BJ (cell line): ENCODE data around the gene HGFAC. TPM values are rescaled to one million over a fixed set of nuclear protein-coding genes. Genes with fewer than 3 reads are reported as not detected.

Experiments
- CTCF ChIA-PET: fragments of 350-600 bp; formaldehyde crosslinking; extraction: SDS; loops from one replicate; lab custom pipeline; 2021; ENCODE audit warnings: antibody characterized with exemption, inconsistent platforms; lab: Yijun Ruan, JAX
- POLR2A ChIA-PET: fragments of 300-600 bp; sonication (Branson Sonifier 250); formaldehyde crosslinking; extraction: SDS; loops from one replicate; lab custom pipeline; 2021; ENCODE audit warnings: antibody characterized with exemption; lab: Charles Lee
- DNase-seq: peaks from one replicate; pipeline ENCODE4 v3.0.0-alpha.2; 2011; ENCODE audit warnings: low read depth
- H3K27me3 ChIP-seq: 2 replicates; pipeline ENCODE4 v1.6.0; 2011; ENCODE audit warnings: low read length; ENCODE audit not compliant: control insufficient read depth, insufficient read depth
- H3K36me3 ChIP-seq: 2 replicates; pipeline ENCODE4 v1.5.1; 2011; ENCODE audit warnings: low read length; ENCODE audit not compliant: control insufficient read depth, insufficient read depth
- H3K4me3 ChIP-seq: 2 replicates; pipeline ENCODE4 v1.5.1; 2011; ENCODE audit warnings: low read depth, mild to moderate bottlenecking, control low read depth, low read length
- polyA plus RNA-seq: library from polyadenylated mRNA; depleted of rRNA; stranded (reverse); fragments of >200 nt; gene quantifications from 2 replicates; pipeline ENCODE4 v1.2.3, GENCODE V29; 2011
- TF ChIP-seq, protein P1 (sequence below): IDR thresholded peaks from 2 replicates; pipeline ENCODE4 v1.5.1; 2011; ENCODE audit warnings: low read depth, mild to moderate bottlenecking, control low read depth, inconsistent platforms, low read length, moderate library complexity; ENCODE audit not compliant: insufficient read depth

HGFAC gene
- polyA plus RNA-seq, 1 experiment, result not detected

DNA sequence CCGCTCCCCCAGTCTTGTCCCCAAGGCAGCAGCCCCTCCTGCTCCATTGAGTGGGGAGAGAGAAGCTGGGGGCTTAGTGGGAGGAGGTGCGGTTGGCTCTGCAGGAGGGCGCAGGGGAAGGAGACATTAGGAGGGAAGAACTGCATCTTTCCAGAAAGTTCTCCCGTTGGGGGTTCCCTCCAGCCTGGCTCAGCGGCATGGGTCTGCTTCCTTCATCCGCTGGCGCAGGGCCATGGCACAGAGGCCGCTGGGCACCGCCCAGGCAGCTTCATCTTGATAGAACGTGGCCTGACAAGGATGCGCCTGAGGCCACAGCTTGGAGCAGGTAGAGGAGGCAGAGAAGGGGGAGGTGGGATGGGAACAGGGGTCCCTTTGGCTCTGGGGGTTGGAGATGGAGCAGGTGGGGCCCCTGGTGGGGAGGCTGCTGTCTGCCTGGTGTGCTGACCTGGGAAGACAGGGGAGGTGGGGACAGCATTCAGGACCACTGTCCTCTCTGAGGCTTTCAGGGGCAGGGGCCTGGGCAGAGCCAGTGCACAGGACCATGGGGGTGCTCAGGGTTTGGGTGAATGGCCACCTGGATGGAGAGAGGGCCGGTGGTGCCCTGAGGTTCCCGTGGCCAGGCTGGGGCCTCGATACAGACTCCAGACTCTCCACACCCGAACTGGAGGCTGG is 33.4 kb downstream of the HGFAC start:
- TF ChIP-seq, protein P1, sequence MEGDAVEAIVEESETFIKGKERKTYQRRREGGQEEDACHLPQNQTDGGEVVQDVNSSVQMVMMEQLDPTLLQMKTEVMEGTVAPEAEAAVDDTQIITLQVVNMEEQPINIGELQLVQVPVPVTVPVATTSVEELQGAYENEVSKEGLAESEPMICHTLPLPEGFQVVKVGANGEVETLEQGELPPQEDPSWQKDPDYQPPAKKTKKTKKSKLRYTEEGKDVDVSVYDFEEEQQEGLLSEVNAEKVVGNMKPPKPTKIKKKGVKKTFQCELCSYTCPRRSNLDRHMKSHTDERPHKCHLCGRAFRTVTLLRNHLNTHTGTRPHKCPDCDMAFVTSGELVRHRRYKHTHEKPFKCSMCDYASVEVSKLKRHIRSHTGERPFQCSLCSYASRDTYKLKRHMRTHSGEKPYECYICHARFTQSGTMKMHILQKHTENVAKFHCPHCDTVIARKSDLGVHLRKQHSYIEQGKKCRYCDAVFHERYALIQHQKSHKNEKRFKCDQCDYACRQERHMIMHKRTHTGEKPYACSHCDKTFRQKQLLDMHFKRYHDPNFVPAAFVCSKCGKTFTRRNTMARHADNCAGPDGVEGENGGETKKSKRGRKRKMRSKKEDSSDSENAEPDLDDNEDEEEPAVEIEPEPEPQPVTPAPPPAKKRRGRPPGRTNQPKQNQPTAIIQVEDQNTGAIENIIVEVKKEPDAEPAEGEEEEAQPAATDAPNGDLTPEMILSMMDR, result no peak
- no peak overlapping the region for H3K4me3 ChIP-seq
- ChIA-PET CTCF (no interaction called here), POLR2A (no interaction called here)
- no peaks in the 10 kb centered on the region for H3K36me3 ChIP-seq
- peaks cover 2% of the 10 kb centered on the region; the same call in 1 of the 2 replicates for H3K27me3 ChIP-seq
- no peak for DNase-seq

DNA sequence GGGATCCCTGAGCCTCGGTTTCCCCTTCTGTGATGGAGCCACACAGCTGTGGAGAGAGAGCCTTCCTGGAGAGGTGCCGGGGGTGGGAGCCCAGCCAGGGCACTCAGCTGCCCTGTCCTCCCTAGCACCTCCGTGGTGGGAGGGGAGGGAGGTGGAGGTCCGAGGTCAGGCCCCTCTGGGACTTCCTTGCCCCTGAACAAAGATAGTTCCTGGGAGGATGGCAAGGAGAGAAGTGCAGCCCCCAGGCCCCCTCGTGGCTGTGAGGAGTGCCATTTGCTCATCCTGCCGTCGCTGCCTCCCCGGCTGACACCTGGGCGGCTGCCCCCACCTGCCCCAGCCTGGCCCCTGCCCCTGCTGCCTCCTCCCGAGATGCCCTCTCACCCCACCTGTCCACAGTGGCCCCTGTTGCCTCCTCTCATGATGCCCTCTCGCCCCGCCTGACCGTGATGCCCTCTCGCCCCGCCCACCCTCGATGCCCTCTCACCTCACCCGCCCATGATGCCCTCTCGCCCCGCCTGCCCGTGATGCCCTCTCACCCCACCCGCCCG is 34.0 kb downstream of the HGFAC start:
- H3K36me3 ChIP-seq, result no peaks in the 10 kb centered on the region
- POLR2A ChIA-PET, result no interaction called here
- no peak for DNase-seq
- H3K4me3 ChIP-seq, result no peak overlapping the region
- CTCF ChIA-PET, result no interaction called here
- peaks cover 2% of the 10 kb centered on the region; the same call in 1 of the 2 replicates for H3K27me3 ChIP-seq
- TF ChIP-seq, protein P1, result no peak

DNA sequence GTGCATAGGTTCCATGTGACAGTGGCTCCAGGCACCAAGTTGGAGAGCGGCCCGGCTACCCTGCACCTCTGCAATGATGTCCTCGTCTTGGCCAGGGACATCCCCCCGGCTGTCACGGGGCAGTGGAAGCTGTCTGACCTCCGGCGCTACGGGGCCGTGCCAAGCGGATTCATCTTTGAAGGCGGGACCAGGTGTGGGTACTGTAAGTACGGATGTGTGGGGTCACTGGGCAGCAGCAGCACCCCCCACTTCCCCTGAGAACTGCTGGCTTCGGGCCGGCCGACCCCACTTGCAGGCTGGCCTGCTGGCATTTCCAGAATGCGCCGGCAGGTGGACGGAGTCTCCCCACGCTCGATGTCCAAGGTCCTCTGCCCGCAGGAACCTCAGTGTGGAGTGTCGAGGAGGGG is 34.6 kb downstream of the HGFAC start:
- CTCF ChIA-PET, result no interaction called here
- no peak for DNase-seq
- TF ChIP-seq, protein P1, result no peak
- H3K36me3 ChIP-seq, result no peaks in the 10 kb centered on the region
- peaks cover 2% of the 10 kb centered on the region; the same call in 1 of the 2 replicates for H3K27me3 ChIP-seq
- no peak overlapping the region for H3K4me3 ChIP-seq
- POLR2A ChIA-PET, result no interaction called here

DNA sequence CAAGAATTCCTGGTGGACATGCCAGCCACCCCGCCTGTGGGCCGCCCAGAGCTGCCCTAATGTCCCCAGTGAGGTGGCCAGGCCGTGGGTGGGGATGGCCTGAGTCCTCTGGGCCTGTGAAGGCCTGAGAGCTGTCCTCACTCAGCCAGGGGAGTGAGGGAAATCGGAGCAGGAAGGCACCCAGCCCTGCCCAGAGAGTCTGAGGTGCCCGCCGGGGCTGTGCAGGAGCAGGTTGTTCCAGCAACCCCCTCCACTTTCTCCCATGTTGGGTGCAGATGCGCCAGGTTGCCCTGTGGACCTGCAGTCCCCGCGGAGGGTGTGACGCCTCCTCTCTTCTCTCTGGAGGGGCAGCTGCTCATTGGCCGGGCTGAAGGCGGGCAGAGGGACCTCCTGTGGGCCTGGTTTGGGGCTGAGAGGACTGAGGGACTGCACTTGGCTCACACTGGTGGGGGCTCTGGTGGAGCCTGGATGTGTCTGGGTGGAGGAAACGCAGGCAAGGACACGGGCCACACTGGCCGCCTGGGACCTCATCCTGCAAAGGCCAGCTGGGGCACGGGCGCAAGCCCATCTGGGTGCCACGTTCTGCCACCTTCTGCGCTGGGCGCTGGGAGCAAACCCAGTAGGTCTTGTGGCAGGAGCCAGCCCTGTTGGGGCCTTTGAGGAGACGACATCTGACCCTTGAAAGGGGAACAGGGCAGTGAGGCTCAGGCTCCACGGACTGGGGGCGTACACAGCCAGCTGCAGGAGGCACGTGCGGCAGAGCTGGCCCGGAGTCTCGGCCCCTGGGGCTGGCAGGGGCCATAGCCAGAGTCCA is 35.4 kb downstream of the HGFAC start:
- TF ChIP-seq, protein P1, result no peak
- ChIA-PET POLR2A (interaction anchor here (0.6 kb wide), 1 partner anchor 285 kb away, joined by 3 read pairs; no protein-coding TSS in a partner anchor), CTCF (no interaction called here)
- H3K4me3 ChIP-seq, result no peak overlapping the region
- no peak for DNase-seq
- H3K36me3 ChIP-seq, result no peaks in the 10 kb centered on the region
- peaks cover 2% of the 10 kb centered on the region; the same call in 1 of the 2 replicates for H3K27me3 ChIP-seq
